ENCODE results near the gene GIPC1. TPM values are rescaled to one million over a fixed set of nuclear protein-coding genes. Genes with fewer than 3 reads are reported as not detected.
A peak's percentile ranks its signal among the peaks of the same experiment; 100 is the strongest.

GIPC1 gene
- polyA plus RNA-seq, 1 of the 3 experiments (the other 2 are of a cell fraction), result 144 TPM

DNA sequence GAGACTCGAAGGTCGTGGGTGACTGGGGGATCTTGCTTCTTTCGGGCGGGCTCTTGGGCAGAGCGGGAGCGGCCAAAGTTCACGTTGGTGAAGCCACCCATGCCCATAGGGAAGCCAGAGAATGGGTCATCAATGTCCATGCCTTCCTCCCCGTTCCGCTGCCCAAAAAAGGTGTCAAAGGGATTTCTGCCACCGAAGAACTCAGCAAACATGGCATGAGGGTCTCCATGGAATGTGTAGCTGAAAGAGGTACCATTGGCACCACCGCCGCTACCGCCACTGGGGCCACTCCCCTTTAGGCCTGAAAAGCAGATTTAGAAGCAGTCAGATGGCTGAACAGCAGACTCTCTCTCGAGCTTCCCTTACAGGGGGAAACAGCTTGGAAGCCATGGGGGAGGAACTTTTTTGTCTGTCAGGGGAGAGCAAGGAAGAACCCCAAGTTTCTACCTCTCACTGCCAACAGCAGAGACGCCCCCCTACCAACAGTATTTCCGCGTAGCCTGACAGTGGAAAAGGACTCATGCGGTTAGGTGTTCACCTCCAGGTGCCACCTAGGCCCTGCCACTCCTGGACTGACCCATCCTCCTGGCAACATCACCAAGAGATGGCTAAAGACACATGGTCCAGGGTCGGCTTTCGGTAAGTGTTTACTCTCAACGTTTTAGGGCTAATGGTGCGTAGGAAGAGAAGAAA lies 21.0 kb upstream of the GIPC1 start:
- Histone ChIP-seq H3K36me3 (replicated peaks in 1 of 2; ENCODE audit: control insufficient read depth in 1 of 2, insufficient read depth in 2 of 2, low read length in 1 of 2) (peaks cover 22 to 29% of the 10 kb centered on the region in 2 experiments), H3K9me2 (no peaks in the 10 kb centered on the region), H3K4me3 (ENCODE audit: low read depth in 2 of 2, low read length in 1 of 2) (peak overlapping the region; percentile 87 to 90), H3K4me2 (peak overlapping the region; percentile 95), H3K79me2 (ENCODE audit: insufficient read depth) (peaks cover 44% of the 10 kb centered on the region), H3K27me3 (ENCODE audit: insufficient read depth) (no peaks in the 10 kb centered on the region), H3K4me1 (ENCODE audit: control insufficient read depth in 1 of 2, insufficient read depth in 2 of 2, low read depth in 1 of 2, low read length in 1 of 2) (peaks cover 24 to 38% of the 10 kb centered on the region in 2 experiments; a peak in 3 of 4 replicates), H3K9me3 (no peaks in the 10 kb centered on the region), H3K9ac (peak overlapping the region; percentile 99), H3F3A (replicated peaks; ENCODE audit: insufficient read depth) (peaks cover 43% of the 10 kb centered on the region), H4K20me1 (ENCODE audit: insufficient read depth) (peaks cover 36% of the 10 kb centered on the region), H2AFZ (ENCODE audit: low read depth) (no peak overlapping the region), H3K27ac (ENCODE audit: low read depth in 2 of 2, low read length in 1 of 2) (peak overlapping the region; percentile 93 to 96; a peak in 2 of 4 replicates)
- ChIA-PET CTCF (interaction anchor here (1.4 to 3.8 kb wide), 4 partner anchors 11 to 36 kb away, joined by 3 to 30 read pairs (median 12); no protein-coding TSS in a partner anchor), POLR2A (interaction anchor here (0.9 to 1.5 kb wide), 3 partner anchors 21 to 40 kb away, joined by 3 to 15 read pairs (median 3); partner anchors contain the start of gene GIPC1)
- no peak for DNase-seq
- TF ChIP-seq CHD2 (IDR thresholded peaks at IDR 0.05; ENCODE audit: low read length, partially characterized antibody) (peak; percentile 6), PBX3 (IDR thresholded peaks at IDR 0.05) (no peak)
- 26% methylated on average over 21 of the region's 22 CpGs for WGBS (ENCODE audit: low lambda C conversion rate)

- peak overlapping the region; percentile 99; the same call in 1 of the 2 replicates for H3K9ac ChIP-seq
- H3K79me2 ChIP-seq (ENCODE audit: insufficient read depth), result peaks cover 44% of the 10 kb centered on the region
- ChIA-PET CTCF (interaction anchor here (1.5 to 3.8 kb wide), 3 partner anchors 10 to 36 kb away, joined by 4 to 30 read pairs (median 20); no protein-coding TSS in a partner anchor), POLR2A (interaction anchor here (1.3 kb wide), 1 partner anchor 38 kb away, joined by 3 read pairs; no protein-coding TSS in a partner anchor)
- 68% methylated on average over 10 of the region's 15 CpGs for WGBS (ENCODE audit: low lambda C conversion rate)
- peaks cover 22 to 29% of the 10 kb centered on the region in 2 experiments for H3K36me3 ChIP-seq (replicated peaks in 1 of 2; ENCODE audit: control insufficient read depth in 1 of 2, insufficient read depth in 2 of 2, low read length in 1 of 2)
- H2AFZ ChIP-seq (ENCODE audit: low read depth), result no peak overlapping the region
- H3K4me3 ChIP-seq (ENCODE audit: low read depth in 2 of 2, low read length in 1 of 2), result peak overlapping the region; percentile 87 to 90
- H3K9me2 ChIP-seq, result no peaks in the 10 kb centered on the region
- no peaks in the 10 kb centered on the region for H3K27me3 ChIP-seq (ENCODE audit: insufficient read depth)
- no peak for DNase-seq
- no peak for TF ChIP-seq MAX (IDR thresholded peaks at IDR 0.05; ENCODE audit: low read depth)
- TF ChIP-seq GABPA (IDR thresholded peaks at IDR 0.05; ENCODE audit: low read depth), result no peak
- no peak for TF ChIP-seq JUND (IDR thresholded peaks at IDR 0.05)
- no peak for TF ChIP-seq CHD2 (IDR thresholded peaks at IDR 0.05; ENCODE audit: low read length, partially characterized antibody)
- no peak for TF ChIP-seq TCF12 (IDR thresholded peaks at IDR 0.05)
- TF ChIP-seq RAD21 (IDR thresholded peaks at IDR 0.05; ENCODE audit: low read length), result no peak
- TF ChIP-seq IRF3 (IDR thresholded peaks at IDR 0.05; ENCODE audit: low read depth, low read length), result no peak
- TF ChIP-seq TAF1 (IDR thresholded peaks at IDR 0.05; ENCODE audit: borderline replicate concordance, low read depth, low read length), result no peak
- no peak for TF ChIP-seq MXI1 (IDR thresholded peaks at IDR 0.05; ENCODE audit: low read depth, low read length)
- TF ChIP-seq FOSL2 (IDR thresholded peaks at IDR 0.05; ENCODE audit: borderline replicate concordance, low read depth), result no peak
- TF ChIP-seq, protein P1, sequence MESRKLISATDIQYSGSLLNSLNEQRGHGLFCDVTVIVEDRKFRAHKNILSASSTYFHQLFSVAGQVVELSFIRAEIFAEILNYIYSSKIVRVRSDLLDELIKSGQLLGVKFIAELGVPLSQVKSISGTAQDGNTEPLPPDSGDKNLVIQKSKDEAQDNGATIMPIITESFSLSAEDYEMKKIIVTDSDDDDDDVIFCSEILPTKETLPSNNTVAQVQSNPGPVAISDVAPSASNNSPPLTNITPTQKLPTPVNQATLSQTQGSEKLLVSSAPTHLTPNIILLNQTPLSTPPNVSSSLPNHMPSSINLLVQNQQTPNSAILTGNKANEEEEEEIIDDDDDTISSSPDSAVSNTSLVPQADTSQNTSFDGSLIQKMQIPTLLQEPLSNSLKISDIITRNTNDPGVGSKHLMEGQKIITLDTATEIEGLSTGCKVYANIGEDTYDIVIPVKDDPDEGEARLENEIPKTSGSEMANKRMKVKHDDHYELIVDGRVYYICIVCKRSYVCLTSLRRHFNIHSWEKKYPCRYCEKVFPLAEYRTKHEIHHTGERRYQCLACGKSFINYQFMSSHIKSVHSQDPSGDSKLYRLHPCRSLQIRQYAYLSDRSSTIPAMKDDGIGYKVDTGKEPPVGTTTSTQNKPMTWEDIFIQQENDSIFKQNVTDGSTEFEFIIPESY (IDR thresholded peaks at IDR 0.05; ENCODE audit: borderline replicate concordance, low read depth), result no peak
- TF ChIP-seq PBX3 (IDR thresholded peaks at IDR 0.05), result no peak
- TF ChIP-seq RXRA (IDR thresholded peaks at IDR 0.05; ENCODE audit: borderline replicate concordance, low read depth), result no peak
- no peak for TF ChIP-seq NFIC (IDR thresholded peaks at IDR 0.05; ENCODE audit: borderline replicate concordance)
- TF ChIP-seq TEAD4 (IDR thresholded peaks at IDR 0.05; ENCODE audit: borderline replicate concordance, insufficient read depth), result no peak
- no peak for TF ChIP-seq GATA2 (CRISPR knock-in tag; IDR thresholded peaks at IDR 0.05)
- TF ChIP-seq FOXM1 (IDR thresholded peaks at IDR 0.05; ENCODE audit: low read depth), result no peak
- no peak for TF ChIP-seq ELF1 (IDR thresholded peaks at IDR 0.05)
- H4K20me1 ChIP-seq (ENCODE audit: insufficient read depth), result peaks cover 36% of the 10 kb centered on the region
- no peak overlapping the region; a peak in 2 of 4 replicates for H3K27ac ChIP-seq (ENCODE audit: low read depth in 2 of 2, low read length in 1 of 2)
- H3K4me1 ChIP-seq (ENCODE audit: control insufficient read depth in 1 of 2, insufficient read depth in 2 of 2, low read depth in 1 of 2, low read length in 1 of 2), result peaks cover 24 to 38% of the 10 kb centered on the region in 2 experiments; a peak in 3 of 4 replicates
- peak overlapping the region; percentile 95 for H3K4me2 ChIP-seq
- H3K9me3 ChIP-seq, result no peaks in the 10 kb centered on the region
- peaks cover 47% of the 10 kb centered on the region for H3F3A ChIP-seq (replicated peaks; ENCODE audit: insufficient read depth)
These were observed 20.2 kb upstream of the GIPC1 start for GRCh38 chr19:14516048-14516534.
